Smooth muscle cell of trachea (primary cell): Measurements from ENCODE around the gene TLE3. TPM values are rescaled to one million over a fixed set of nuclear protein-coding genes. Genes with fewer than 3 reads are reported as not detected.

Experiments used
- total RNA-seq: library from RNA; depleted of rRNA; stranded (reverse); fragments of >200 nt; gene quantifications from 2 replicates; pipeline ENCODE4 v1.2.1, GENCODE V29; 2014

TLE3 gene
- 25.7 and 49.3 TPM in 2 replicates for total RNA-seq

GRCh38 chr15:70097321-70098152 is at the start of gene TLE3:
Gene TLE3 (minus strand): TSS chr15:70097917. CDS start chr15:70096798, 1,119 bp downstream.

